Upper lobe of left lung (tissue), 6 donors: ENCODE measurements around the gene CGGBP1. TPM values are rescaled to one million over a fixed set of nuclear protein-coding genes. Genes with fewer than 3 reads are reported as not detected.

ENCODE experiments used
- ATAC-seq, 2 donors: fragments of 200-7000 bp; cut with Tn5 transposase; one replicate each; pipeline ENCODE4 v1.9.1; 2022; ENCODE audit warnings: mild to moderate bottlenecking in 2 of 2, moderate library complexity in 2 of 2; ENCODE audit not compliant: low FRiP score in 2 of 2
- DNase-seq, 2 donors: peaks; one replicate each; pipeline ENCODE4 v3.0.0-alpha.2; 2019 to 2020
- H3K27ac ChIP-seq, 4 donors: fragments of 200-600 bp; sonication (generic); one replicate each; pipeline ENCODE4 v1.5.1; 2016 to 2019
- H3K27me3 ChIP-seq, 4 donors: fragments of 200-600 bp; sonication (generic); one replicate each; pipeline ENCODE4 v1.5.1; 2017 to 2019
- H3K36me3 ChIP-seq, 4 donors: fragments of 200-600 bp; sonication (generic); one replicate each; pipeline ENCODE4 v1.5.1; 2016 to 2019
- H3K4me1 ChIP-seq, 4 donors: fragments of 200-600 bp; sonication (generic); one replicate each; pipeline ENCODE4 v1.5.1; 2018 to 2019
- H3K4me3 ChIP-seq, 4 donors: fragments of 200-600 bp; sonication (generic); one replicate each; pipeline ENCODE4 v1.5.1; 2017 to 2019; ENCODE audit warnings: mild to moderate bottlenecking in 2 of 4, moderate library complexity in 1 of 4
- H3K9me3 ChIP-seq, 4 donors: fragments of 200-600 bp; sonication (generic); one replicate each; pipeline ENCODE4 v1.5.1; 2018 to 2019
- CTCF ChIP-seq, 6 experiments: fragments of 450-650 bp in 4 of 6; fragments of 200-600 bp in 2 of 6; sonication (generic) in 2 of 6; IDR thresholded peaks; one replicate each; pipeline ENCODE4 v1.5.1; 2016 to 2019; ENCODE audit warnings: antibody characterized with exemption in 6 of 6
- EP300 ChIP-seq, 4 donors: sonication (generic); formaldehyde crosslinking; IDR thresholded peaks; one replicate each; pipeline ENCODE4 v1.5.1; 2017; ENCODE audit warnings: antibody characterized with exemption in 4 of 4, control low read depth in 2 of 4
- POLR2A ChIP-seq, 4 donors: fragments of 450-650 bp; IDR thresholded peaks; one replicate each; pipeline ENCODE4 v1.5.1; 2016 to 2017; ENCODE audit warnings: antibody characterized with exemption in 4 of 4, mild to moderate bottlenecking in 2 of 4
- POLR2AphosphoS5 ChIP-seq, 2 donors: sonication (generic); formaldehyde crosslinking; IDR thresholded peaks; one replicate each; pipeline ENCODE4 v1.5.1; 2017; ENCODE audit warnings: antibody characterized with exemption in 2 of 2
- WGBS, 2 donors: methylation state at CpG; one replicate each; pipeline ENCODE4 v1.1.5; 2017 to 2018; 5-methylcytosine and 5-hydroxymethylcytosine counted together
- total RNA-seq, 6 donors: library from RNA; depleted of rRNA in 4 of 6; stranded (reverse); fragments of >200 nt in 4 of 6; gene quantifications; one replicate each; pipeline versions ENCODE4 v1.1.0 to v1.2.1, GENCODE V29; 2016 to 2021
- donor health status: DM: no; HTN: no; CAD: no; lungs with moderate emphysema.
- donor health status: DM: no; HTN: yes; CAD: no; lungs with severe emphysema.

The CGGBP1 gene
- total RNA-seq, 6 donors from 2014 or later, result 41.7 to 114 (median 60.8) TPM

- ATAC-seq (no peak), DNase-seq (no peak)
- TF ChIP-seq POLR2A (IDR thresholded peaks at IDR 0.05) (no peak), EP300 (IDR thresholded peaks at IDR 0.05) (no peak), CTCF (IDR thresholded peaks at IDR 0.05) (no peak), POLR2AphosphoS5 (IDR thresholded peaks at IDR 0.05) (no peak)
- Histone ChIP-seq H3K27me3 (no peaks in the 10 kb centered on the region), H3K9me3 (no peaks in the 10 kb centered on the region), H3K4me3 (no peak overlapping the region), H3K4me1 (peaks cover 0 to 22% (median 17%) of the 10 kb centered on the region in 4 donors), H3K27ac (no peak overlapping the region), H3K36me3 (no peaks in the 10 kb centered on the region)
- WGBS, 2 donors, result 75 to 79% methylated on average over 8 of the region's 8 CpGs
Measured at GRCh38 chr3:88034491-88035275, 24.1 kb downstream of the CGGBP1 start.

- no peaks in the 10 kb centered on the region for H3K27me3 ChIP-seq
- no peaks in the 10 kb centered on the region for H3K36me3 ChIP-seq
- DNase-seq (no peak), ATAC-seq (no peak)
- H3K4me1 ChIP-seq, result peaks cover 0 to 22% (median 17%) of the 10 kb centered on the region in 4 donors
- 51 to 66% methylated on average over 2 of the region's 2 CpGs for WGBS, 2 donors
- TF ChIP-seq CTCF (IDR thresholded peaks at IDR 0.05), result no peak
- no peak for TF ChIP-seq POLR2A (IDR thresholded peaks at IDR 0.05)
- no peak for TF ChIP-seq EP300 (IDR thresholded peaks at IDR 0.05)
- no peak for TF ChIP-seq POLR2AphosphoS5 (IDR thresholded peaks at IDR 0.05)
- H3K27ac ChIP-seq, result no peak overlapping the region
- H3K9me3 ChIP-seq, result no peaks in the 10 kb centered on the region
- no peak overlapping the region for H3K4me3 ChIP-seq
Measured at GRCh38 chr3:88033808-88034207, 25.0 kb downstream of the CGGBP1 start.

- peaks cover 0 to 22% (median 17%) of the 10 kb centered on the region in 4 donors for H3K4me1 ChIP-seq
- WGBS, 2 donors, result 61 to 78% methylated on average over 2 of the region's 2 CpGs
- TF ChIP-seq POLR2AphosphoS5 (IDR thresholded peaks at IDR 0.05), result no peak
- peak in 1 of 4 donors; percentile 73 for TF ChIP-seq EP300 (IDR thresholded peaks at IDR 0.05)
- no peak for TF ChIP-seq POLR2A (IDR thresholded peaks at IDR 0.05)
- no peaks in the 10 kb centered on the region for H3K36me3 ChIP-seq
- no peak for ATAC-seq
- peak overlapping the region in 1 of 4 donors; percentile 81 for H3K27ac ChIP-seq
- no peaks in the 10 kb centered on the region for H3K9me3 ChIP-seq
- no peak overlapping the region for H3K4me3 ChIP-seq
- DNase-seq, result no peak
- H3K27me3 ChIP-seq, result no peaks in the 10 kb centered on the region
Measured at GRCh38 chr3:88033079-88033478, 25.7 kb downstream of the CGGBP1 start.

- DNase-seq (no peak), ATAC-seq (peak in 1 of 2 donors; percentile 10)
- Histone ChIP-seq H3K4me1 (peaks cover 0 to 22% (median 17%) of the 10 kb centered on the region in 4 donors), H3K27ac (peak overlapping the region in 3 of 4 donors; percentile 48 to 81 (median 80)), H3K27me3 (no peaks in the 10 kb centered on the region), H3K4me3 (peak overlapping the region in 3 of 4 donors; percentile 22 to 43 (median 40)), H3K36me3 (no peaks in the 10 kb centered on the region), H3K9me3 (no peaks in the 10 kb centered on the region)
- 40 to 42% methylated on average over 2 of the region's 2 CpGs for WGBS, 2 donors
- no peak for TF ChIP-seq EP300 (IDR thresholded peaks at IDR 0.05)
- no peak for TF ChIP-seq POLR2AphosphoS5 (IDR thresholded peaks at IDR 0.05)
- TF ChIP-seq POLR2A (IDR thresholded peaks at IDR 0.05), result no peak
- TF ChIP-seq CTCF (IDR thresholded peaks at IDR 0.05), result no peak
Measured at GRCh38 chr3:88032245-88032644, 26.6 kb downstream of the CGGBP1 start.

- Histone ChIP-seq H3K27me3 (no peaks in the 10 kb centered on the region), H3K9me3 (no peaks in the 10 kb centered on the region), H3K36me3 (no peaks in the 10 kb centered on the region), H3K4me3 (peak overlapping the region in 3 of 4 donors; percentile 22 to 43 (median 40)), H3K4me1 (peaks cover 0 to 22% (median 17%) of the 10 kb centered on the region in 4 donors), H3K27ac (peak overlapping the region; percentile 45 to 81 (median 64))
- peak in 1 of 2 donors; percentile 63 for ATAC-seq
- 0% methylated on average over 1 of the region's 1 CpG for WGBS, 2 donors
- TF ChIP-seq EP300 (IDR thresholded peaks at IDR 0.05) (no peak), POLR2AphosphoS5 (IDR thresholded peaks at IDR 0.05) (no peak), POLR2A (IDR thresholded peaks at IDR 0.05) (no peak), CTCF (IDR thresholded peaks at IDR 0.05) (no peak)
- no peak for DNase-seq
Measured at GRCh38 chr3:88031642-88032077, 27.1 kb downstream of the CGGBP1 start.
